Bone marrow (tissue), 2 donors: ENCODE data around the gene ZFR.
A peak's percentile ranks its signal among the peaks of the same experiment; 100 is the strongest.
"Not testable (repeated sequence)": the region's sequence is repeated elsewhere in the genome, so short reads cannot be mapped to it uniquely, and the experiment has no call there.

ENCODE experiments used
- DNase-seq, 2 donors: peaks; one replicate each; lab custom pipeline; 2025; lab: John Stamatoyannopoulos, UW

ZFR gene

GRCh38 chr5:32406650-32407049 lies 37.9 kb downstream of the ZFR start:
- no peak for DNase-seq

DNA sequence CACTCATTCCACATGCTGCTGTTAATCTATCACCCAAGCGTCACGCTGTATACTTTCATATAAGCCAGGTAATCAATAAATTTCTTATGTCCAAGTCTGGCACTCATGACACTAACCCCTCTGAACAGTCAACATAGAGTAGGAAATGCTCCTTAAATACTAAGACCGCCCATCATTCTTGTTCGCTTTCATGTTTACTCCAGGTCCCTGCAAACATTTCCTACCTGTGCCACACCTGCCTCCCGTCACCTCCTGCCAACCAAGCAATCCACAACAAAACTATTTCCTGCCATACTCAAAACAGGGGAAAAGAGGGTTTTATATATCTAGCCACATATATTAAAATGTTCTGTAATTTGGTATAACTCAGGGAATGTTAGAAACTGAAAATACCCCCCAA lies 39.0 kb downstream of the ZFR start:
- no peak for DNase-seq

DNA sequence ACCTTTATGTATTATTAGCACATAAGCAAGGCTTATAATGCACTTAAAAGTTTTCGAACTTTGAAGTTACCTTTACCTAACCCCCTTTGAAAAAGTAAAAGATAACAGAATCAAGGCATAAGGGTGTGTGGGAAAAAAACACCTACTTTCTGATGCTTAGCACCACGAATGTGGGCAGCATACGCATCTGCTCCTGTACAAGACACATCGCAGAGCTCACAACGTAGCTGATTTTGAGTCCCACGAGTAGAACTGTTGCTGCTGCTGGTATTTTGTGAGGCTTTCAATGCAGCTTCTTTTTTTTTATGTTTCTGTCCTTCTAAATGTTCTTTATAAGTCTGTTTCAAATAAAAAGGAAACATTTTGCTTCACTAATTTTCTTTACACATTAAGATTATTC lies 40.8 kb downstream of the ZFR start:
- DNase-seq: no peak

DNA sequence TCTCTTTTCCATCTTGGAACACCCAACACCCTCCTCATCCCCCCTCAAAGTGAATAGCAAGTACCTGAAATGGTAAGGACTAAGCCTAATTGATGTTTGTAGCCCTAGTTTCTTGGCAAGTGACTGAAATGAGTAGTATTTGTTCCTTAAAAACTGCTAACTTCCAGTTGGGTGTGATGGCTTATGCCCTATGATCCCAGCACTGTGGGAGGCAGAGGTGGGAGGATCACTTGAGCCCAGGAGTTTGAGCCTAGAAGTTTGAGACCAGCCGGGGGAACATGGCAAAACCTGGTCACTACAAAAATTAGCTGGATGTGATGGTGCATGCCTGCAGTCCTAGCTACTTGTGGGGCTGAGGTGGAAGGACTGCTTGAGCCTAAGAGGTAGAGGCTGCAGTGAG lies 44.1 kb downstream of the ZFR start:
- DNase-seq: no peak

DNA sequence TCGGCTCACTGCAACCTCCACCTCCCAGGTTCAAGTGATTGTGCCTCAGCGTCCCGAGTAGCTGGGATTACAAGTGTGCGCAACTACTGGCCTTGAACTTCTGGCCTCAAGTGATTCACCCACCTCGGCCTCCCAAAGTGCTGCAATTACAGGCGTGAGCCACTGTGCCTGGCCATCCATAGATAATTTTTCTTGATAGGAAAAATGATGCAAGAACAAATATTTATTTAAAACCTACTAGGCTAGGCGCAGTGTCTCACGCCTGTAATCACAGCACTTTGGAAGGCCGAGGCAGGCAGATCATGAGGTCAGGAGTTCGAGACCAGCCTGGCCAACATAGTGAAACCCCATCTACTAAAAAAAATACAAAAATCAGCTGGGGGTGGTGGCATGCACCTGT lies 45.8 kb downstream of the ZFR start:
- not testable (repeated sequence) for DNase-seq

- DNase-seq: no peak
Measured at GRCh38 chr5:32394981-32395380, 49.6 kb downstream of the ZFR start.

DNA sequence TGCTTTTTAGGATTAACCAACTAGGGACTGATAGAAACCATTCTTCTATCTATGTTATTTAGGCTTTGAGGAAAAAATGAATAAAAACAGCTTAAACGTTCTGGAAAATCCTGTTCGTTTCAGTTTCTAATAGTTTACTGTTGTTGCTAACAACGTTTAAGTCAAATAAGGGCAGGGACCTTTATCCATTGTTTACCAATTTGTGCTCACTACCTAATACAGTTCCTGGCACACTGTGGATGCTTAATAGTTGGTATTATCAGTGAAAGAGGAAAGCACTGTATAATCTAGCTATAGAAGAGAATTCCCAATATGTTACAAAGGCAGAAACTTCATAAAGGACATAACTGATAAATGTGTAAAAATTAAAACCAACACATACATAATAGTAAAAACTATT lies 52.5 kb downstream of the ZFR start:
- no peak for DNase-seq

- DNase-seq: peak in 1 of 2 donors; percentile 27
Measured at GRCh38 chr5:32390819-32391591, 53.5 kb downstream of the ZFR start.

DNA sequence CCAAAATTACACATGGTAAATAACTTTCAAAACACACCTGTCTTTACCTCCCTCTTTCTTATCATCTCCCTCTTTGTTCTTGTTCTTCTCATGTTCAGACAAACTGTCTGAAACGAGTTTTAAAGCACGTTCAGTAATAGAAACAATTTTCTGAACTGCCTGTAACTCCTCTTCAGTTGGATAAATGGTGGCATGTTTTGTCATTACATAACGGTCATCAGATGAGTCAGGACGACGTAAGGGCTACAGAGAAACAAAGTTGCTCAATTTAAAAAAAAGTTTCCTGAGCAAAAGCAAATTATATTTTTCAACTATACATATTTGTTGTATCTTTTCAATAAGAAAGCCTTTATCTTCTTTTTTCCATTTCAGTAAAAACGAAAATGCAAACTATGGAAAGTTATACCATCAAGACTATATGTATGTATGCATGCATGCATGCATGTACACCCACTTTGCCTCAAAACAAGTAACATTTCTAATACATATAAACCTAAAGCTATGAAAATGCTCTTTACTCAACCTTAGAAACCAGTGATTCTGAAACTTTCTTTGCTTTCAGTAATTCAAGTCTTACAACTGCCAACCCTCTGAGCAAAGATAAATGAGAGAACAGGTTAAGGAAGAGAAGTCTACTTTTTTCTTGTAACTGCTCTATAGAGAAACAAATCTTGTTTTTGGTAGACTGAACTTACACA lies 56.0 kb downstream of the ZFR start:
- DNase-seq: no peak

DNA sequence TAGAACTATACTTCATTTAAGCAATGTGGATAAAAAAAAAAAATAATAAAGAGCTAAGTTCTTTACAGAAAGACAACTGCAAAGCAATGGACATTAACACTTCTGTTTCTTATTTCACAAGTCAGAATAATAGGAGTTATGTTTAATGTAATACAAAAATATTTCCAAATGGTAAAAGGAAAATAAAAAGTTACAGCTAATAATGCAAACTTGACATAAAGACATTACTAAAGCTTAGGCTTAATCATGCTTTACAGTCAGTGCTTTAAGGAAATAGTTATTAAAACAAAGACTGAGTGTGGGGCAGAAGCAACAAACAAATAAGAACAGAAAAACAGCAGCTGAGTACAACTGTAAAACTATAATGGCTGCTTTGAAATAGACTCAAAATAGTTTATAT lies 56.7 kb downstream of the ZFR start:
- no peak for DNase-seq

DNA sequence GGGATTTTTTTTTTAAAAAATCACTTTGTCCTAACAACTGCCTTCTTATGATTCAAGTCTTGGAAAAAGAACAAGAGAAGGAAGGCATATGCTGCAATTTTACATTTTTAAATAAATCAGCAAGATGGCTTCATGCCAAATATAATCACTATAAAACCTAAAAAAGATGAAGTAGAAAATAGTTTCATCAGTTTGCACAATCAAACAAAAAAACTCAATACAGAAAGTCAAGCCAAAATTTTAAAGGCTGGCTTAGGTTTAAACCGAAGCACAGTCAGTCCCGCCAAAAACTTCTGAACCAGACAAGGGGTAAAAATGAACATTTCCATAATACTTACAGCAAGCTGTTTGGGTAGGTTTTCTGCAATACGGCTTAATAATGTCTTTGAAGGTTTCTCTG lies 57.3 kb downstream of the ZFR start:
- no peak for DNase-seq

DNA sequence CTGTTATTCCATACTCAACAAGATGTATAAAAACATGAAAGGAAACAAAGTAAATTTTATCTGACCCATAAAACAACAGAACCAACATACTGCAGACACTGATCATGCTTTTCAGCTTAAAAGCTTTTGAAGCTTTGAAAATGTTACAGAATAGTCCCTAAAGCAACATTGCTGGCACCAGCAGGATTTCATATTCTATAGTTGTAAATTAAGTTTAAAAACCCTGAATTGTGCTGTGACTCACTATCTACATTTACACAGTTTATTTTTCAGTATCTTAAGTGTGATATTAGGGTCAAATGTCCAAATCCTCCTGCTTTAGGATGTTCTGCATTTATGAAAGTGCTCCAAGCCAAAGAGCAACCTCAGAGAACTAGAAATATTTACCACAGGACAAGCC lies 59.9 kb downstream of the ZFR start:
- DNase-seq: no peak

- DNase-seq: no peak
Measured at GRCh38 chr5:32383586-32383985, 61.0 kb downstream of the ZFR start.

- DNase-seq: no peak
Measured at GRCh38 chr5:32383065-32383464, 61.5 kb downstream of the ZFR start.

DNA sequence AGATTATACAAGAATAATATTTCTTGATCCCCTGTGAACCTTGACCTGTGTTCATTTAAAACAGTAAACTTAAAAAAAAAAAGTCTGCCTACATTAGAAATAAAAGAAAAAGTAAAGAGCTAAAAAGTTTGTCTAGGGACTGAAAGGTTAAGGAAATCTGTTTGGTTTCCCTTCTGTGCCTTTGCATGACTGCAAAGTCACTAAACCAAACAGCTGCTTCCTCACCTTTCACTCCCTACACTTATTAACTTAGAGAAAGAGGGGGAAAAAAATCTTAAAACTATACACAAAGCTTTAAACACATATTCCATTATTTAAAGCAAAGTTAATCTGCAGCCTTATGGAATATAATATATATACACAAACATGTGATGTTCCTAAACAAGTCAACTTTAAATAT lies 65.1 kb downstream of the ZFR start:
- peak in 1 of 2 donors; percentile 39 for DNase-seq

- no peak for DNase-seq
Measured at GRCh38 chr5:32378966-32379365, 65.6 kb downstream of the ZFR start.

- no peak for DNase-seq
Measured at GRCh38 chr5:32369542-32370155, 74.9 kb downstream of the ZFR start.

GRCh38 chr5:32369032-32369431 lies 75.5 kb downstream of the ZFR start:
- no peak for DNase-seq

DNA sequence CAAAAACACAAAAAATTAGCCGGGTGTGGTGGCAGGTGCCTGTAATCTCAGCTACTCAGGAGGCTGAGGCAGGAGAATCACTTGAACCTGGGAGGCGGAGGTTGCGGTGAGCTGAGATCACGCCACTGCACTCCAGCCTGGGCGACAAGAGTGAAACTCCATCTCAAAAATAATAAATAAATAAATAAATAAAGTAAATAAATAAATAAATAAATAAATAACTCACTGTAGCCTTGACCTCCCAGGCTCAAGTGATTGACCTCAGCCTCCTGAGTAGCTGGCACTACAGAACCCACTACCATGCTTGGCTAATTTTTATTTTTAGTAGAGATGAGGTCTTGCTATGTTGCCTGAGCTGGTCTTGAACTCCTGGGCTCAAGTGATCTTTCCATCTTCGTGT lies 77.3 kb downstream of the ZFR start:
- not testable (repeated sequence) for DNase-seq

DNA sequence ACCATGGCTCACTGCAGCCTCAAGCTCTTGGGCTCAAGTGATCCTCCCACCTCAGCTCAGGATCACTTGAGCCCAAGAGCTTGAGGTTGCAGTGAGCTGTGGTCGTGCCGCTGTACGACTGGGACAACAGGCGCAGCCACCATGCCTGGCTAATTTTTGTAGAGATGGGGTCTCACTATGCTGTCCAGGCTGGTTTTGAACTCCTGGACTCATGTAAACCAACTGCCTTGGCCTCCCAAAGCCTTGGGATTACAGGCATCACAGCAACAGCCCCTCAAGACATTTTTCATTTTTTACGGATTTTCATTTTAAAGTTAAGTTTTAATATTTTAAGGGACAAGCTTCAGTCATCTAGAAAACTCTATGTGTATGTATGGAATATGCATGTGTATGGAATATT lies 78.9 kb downstream of the ZFR start:
- no peak for DNase-seq

- DNase-seq: no peak
Measured at GRCh38 chr5:32363030-32363429, 81.5 kb downstream of the ZFR start.

DNA sequence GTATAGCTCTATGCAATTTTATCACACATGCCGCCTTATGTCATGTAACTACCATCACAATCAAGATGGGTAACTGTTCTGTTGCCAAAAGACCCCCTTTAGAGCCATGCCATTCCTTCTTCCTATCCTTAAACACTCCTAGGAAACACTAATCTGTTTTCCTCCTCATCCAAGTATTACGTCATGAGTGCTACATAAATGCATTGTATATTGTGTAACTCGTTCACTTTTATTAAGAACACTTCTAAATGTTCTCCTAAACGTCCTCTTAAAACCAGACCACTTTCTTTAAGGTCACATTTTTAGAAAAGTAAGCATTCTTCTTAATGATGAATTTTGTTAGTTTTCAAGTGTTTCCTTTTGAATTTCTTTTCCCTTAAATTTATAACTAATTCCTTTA lies 82.0 kb downstream of the ZFR start:
- DNase-seq: no peak

GRCh38 chr5:32360906-32361305 lies 83.6 kb downstream of the ZFR start:
- no peak for DNase-seq
